ENCODE measurements around the gene ACTG1.

Gene ACTG1

GRCh38 chr17:81547614-81547982 is 35.0 kb upstream of the ACTG1 start:
- CTCF ChIA-PET = interaction anchor here (6.2 kb wide), 1 partner anchor 54 kb away, joined by 37 read pairs; no protein-coding TSS in a partner anchor
- no peak for DNase-seq (ENCODE audit: low read depth, low spot score)
- TF ChIP-seq CTCF (IDR thresholded peaks at IDR 0.05; ENCODE audit: insufficient read depth, low read length, missing control alignments) = no peak
- H3K4me3 ChIP-seq (ENCODE audit: low read depth, low read length) = no peak overlapping the region
- POLR2A ChIA-PET = interaction anchor here (0.6 kb wide), 1 partner anchor 9 kb away, joined by 3 read pairs; no protein-coding TSS in a partner anchor

DNA sequence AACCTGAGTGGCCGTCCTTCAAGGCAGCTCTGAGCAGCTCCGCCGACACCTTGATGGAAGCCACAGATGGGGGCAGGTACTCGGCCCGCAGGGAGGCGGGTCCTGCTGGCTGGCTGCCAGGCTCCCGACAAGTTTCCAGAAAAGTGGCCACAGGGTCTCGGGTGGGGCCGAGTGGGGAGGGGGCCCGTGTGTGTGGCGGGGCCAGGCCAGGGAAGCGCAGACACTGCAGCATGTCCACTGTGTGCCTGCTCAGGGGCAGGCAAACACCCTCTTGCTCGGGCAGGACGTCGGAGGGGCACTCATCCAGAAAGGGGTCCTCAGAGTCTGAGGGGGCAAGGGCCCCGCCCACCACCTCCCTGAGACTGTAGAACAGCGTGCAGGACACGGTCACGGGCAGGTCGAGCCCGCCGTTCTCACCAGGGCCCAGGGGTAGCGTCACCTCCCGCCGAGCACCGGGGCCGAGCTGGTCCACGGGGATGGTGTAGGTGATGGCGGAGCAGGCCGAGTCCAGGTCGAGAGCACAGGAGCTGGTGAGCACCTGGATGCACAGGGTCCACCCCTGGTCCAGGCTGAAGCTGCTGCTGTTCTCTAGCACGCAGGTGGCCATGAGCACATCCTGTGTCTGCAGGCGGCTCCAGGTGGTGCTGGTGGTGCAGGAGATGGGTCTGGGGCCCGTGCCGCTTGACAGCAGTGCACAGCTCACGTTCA is 34.5 kb upstream of the ACTG1 start:
- no peak for DNase-seq (ENCODE audit: low read depth, low spot score)
- H3K4me3 ChIP-seq (ENCODE audit: low read depth, low read length) = no peak overlapping the region
- POLR2A ChIA-PET = interaction anchor here (0.6 kb wide), 2 partner anchors 8 to 53 kb away, joined by 3 read pairs; no protein-coding TSS in a partner anchor
- CTCF ChIA-PET = interaction anchor here (6.2 kb wide), 1 partner anchor 54 kb away, joined by 37 read pairs; no protein-coding TSS in a partner anchor
- no peak for TF ChIP-seq CTCF (IDR thresholded peaks at IDR 0.05; ENCODE audit: insufficient read depth, low read length, missing control alignments)

DNA sequence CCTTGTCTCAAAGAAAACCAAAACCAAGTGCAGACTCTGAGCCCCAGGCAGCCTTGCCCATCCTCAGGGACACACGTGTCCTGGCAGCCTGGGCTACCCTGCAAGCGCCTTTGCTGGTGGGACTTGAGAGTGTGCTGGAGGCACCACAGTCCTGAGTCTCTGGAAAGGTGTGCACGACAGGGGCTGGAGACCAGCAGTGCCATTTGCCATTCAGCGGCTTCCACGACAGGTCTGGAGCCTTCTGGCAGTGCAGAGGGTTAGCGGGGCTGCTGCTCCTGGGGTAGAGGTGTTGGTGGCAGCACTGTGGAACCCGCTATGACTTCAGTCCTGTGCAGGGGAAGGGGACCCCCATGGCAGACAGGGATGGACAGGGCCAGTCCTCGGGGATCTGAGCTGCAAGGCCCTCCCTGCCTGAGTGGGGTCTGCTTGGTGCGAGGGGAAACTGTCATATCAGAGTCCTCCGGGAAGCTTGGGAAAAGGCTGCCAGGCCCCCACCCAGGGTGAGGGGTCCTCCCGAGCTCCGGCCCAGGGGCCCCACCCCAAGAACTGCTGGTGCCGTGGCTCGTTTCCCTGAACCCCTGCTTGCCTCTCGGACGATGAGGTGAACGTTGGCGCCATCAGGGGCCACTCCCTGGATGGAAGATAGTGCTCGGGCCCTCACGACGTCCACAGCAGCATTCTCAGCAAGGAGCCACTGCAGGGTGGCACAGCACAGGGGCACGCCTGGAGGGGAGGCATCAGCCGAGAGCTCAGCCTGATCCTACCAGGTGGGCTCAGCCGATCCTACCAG is 32.8 kb upstream of the ACTG1 start:
- ChIA-PET CTCF (interaction anchor here (0.5 to 6.2 kb wide), 3 partner anchors 56 to 90 kb away, joined by 3 to 37 read pairs (median 4); no protein-coding TSS in a partner anchor), POLR2A (no interaction called here)
- TF ChIP-seq CTCF (IDR thresholded peaks at IDR 0.05; ENCODE audit: insufficient read depth, low read length, missing control alignments) = no peak
- no peak for DNase-seq (ENCODE audit: low read depth, low spot score)
- H3K4me3 ChIP-seq (ENCODE audit: low read depth, low read length) = no peak overlapping the region

- TF ChIP-seq CTCF (IDR thresholded peaks at IDR 0.05; ENCODE audit: insufficient read depth, low read length, missing control alignments) = no peak
- CTCF ChIA-PET = interaction anchor here (1.0 to 6.2 kb wide), 2 partner anchors 52 to 57 kb away, joined by 3 to 37 read pairs; no protein-coding TSS in a partner anchor
Observed at GRCh38 chr17:81544281-81544974, 31.8 kb upstream of the ACTG1 start.

DNA sequence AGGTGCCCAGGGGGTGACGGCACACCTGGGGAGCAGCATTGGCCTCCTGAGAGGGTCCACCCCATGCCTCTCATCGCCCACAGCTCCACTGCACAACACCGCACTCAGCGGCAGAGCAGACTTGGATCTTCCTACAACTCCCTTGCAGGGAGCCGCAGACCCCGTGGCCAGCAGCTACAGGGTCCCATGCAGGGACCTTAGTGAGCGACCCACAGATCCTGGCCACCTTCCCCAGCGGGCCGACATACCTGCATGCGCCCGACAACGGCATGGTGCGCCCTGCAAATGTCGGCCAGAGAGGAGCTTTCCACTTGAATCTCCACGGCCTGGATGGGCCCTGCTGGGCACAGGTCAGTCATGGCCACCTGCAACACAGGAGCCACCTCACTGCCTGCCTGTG is 31.2 kb upstream of the ACTG1 start:
- ChIA-PET CTCF (interaction anchor here (1.0 to 6.2 kb wide), 2 partner anchors 53 to 57 kb away, joined by 3 to 37 read pairs; no protein-coding TSS in a partner anchor), POLR2A (no interaction called here)
- no peak for DNase-seq (ENCODE audit: low read depth, low spot score)
- H3K4me3 ChIP-seq (ENCODE audit: low read depth, low read length) = no peak overlapping the region
- TF ChIP-seq CTCF (IDR thresholded peaks at IDR 0.05; ENCODE audit: insufficient read depth, low read length, missing control alignments) = no peak

More at GRCh38 chr17:81544281-81544974, 31.8 kb upstream of the ACTG1 start:
- no peak overlapping the region for H3K4me3 ChIP-seq (ENCODE audit: low read depth, low read length)
- POLR2A ChIA-PET = no interaction called here
- no peak for DNase-seq (ENCODE audit: low read depth, low spot score)
